ENCODE results near the gene TBC1D4. TPM values are rescaled to one million over a fixed set of nuclear protein-coding genes. Genes with fewer than 3 reads are reported as not detected.

The TBC1D4 gene
- total and polyA plus RNA-seq, 2 experiments from 2014 or later = 18.7 to 38.2 TPM

GRCh38 chr13:75347925-75348324 is 134.0 kb downstream of the TBC1D4 start:
- H3K27me3 Mint-ChIP-seq (ENCODE audit: insufficient read depth, low read depth, poor library complexity) = no peaks in the 10 kb centered on the region
- ATAC-seq (no peak), DNase-seq (ENCODE audit: low spot score) (no peak)
- Histone ChIP-seq H3K9me2 (ENCODE audit: insufficient read depth) (no peaks in the 10 kb centered on the region), H3K4me2 (no peak overlapping the region), H2AFZ (no peak overlapping the region), H3K4me1 (ENCODE audit: insufficient read depth) (no peaks in the 10 kb centered on the region), H3K27me3 (ENCODE audit: insufficient read depth) (no peaks in the 10 kb centered on the region), H3K27ac (ENCODE audit: low read depth) (no peak overlapping the region), H3K36me3 (ENCODE audit: insufficient read depth) (no peaks in the 10 kb centered on the region), H3K4me3 (no peak overlapping the region), H3F3A (replicated peaks; ENCODE audit: low read depth) (no peaks in the 10 kb centered on the region), H4K20me1 (replicated peaks; ENCODE audit: insufficient read depth) (no peaks in the 10 kb centered on the region), H3K79me2 (replicated peaks; ENCODE audit: insufficient read depth) (no peaks in the 10 kb centered on the region)
- H3K9me3 Mint-ChIP-seq = no peaks in the 10 kb centered on the region; the same call in 2 of the 3 replicates
- H3K4me3 Mint-ChIP-seq = no peak overlapping the region
- H3K36me3 Mint-ChIP-seq (ENCODE audit: low read depth) = peaks cover 36% of the 10 kb centered on the region
- no peak overlapping the region for H3K27ac Mint-ChIP-seq
- H3K4me1 Mint-ChIP-seq = no peaks in the 10 kb centered on the region
- TF ChIP-seq EZH2 (IDR thresholded peaks at IDR 0.05; ENCODE audit: low read depth, unreplicated experiment) = no peak
- TF ChIP-seq ZNF462 (CRISPR knock-in tag; IDR thresholded peaks at IDR 0.05) = no peak
- no peak for TF ChIP-seq ZNF331 (CRISPR knock-in tag; IDR thresholded peaks at IDR 0.05; ENCODE audit: low read depth)
- TF ChIP-seq EZH2phosphoT487 (IDR thresholded peaks at IDR 0.05; ENCODE audit: unreplicated experiment) = no peak
- TF ChIP-seq STAT1 (IDR thresholded peaks at IDR 0.05; ENCODE audit: unreplicated experiment) = no peak
- TF ChIP-seq CREB1 (CRISPR knock-in tag; IDR thresholded peaks at IDR 0.05; ENCODE audit: low read depth) = no peak
- TF ChIP-seq JUNB (IDR thresholded peaks at IDR 0.05; ENCODE audit: unreplicated experiment) = no peak

GRCh38 chr13:75347457-75347856 is 134.5 kb downstream of the TBC1D4 start:
- Mint-ChIP-seq H3K36me3 (ENCODE audit: low read depth) (peaks cover 33% of the 10 kb centered on the region), H3K27ac (no peak overlapping the region)
- no peaks in the 10 kb centered on the region for H3K36me3 ChIP-seq (ENCODE audit: insufficient read depth)
- TF ChIP-seq ZNF114 (CRISPR knock-in tag; IDR thresholded peaks at IDR 0.05) (no peak), ZNF462 (CRISPR knock-in tag; IDR thresholded peaks at IDR 0.05) (no peak)

More at GRCh38 chr13:75347457-75347856, 134.5 kb downstream of the TBC1D4 start:
- Histone ChIP-seq H4K20me1 (replicated peaks; ENCODE audit: insufficient read depth) (no peaks in the 10 kb centered on the region), H3K4me1 (ENCODE audit: insufficient read depth) (no peaks in the 10 kb centered on the region), H3K79me2 (replicated peaks; ENCODE audit: insufficient read depth) (no peaks in the 10 kb centered on the region), H3K27me3 (ENCODE audit: insufficient read depth) (no peaks in the 10 kb centered on the region), H3K9me2 (ENCODE audit: insufficient read depth) (no peaks in the 10 kb centered on the region), H3K4me2 (no peak overlapping the region), H2AFZ (no peak overlapping the region), H3F3A (replicated peaks; ENCODE audit: low read depth) (no peaks in the 10 kb centered on the region), H3K27ac (ENCODE audit: low read depth) (no peak overlapping the region), H3K4me3 (no peak overlapping the region)
- Mint-ChIP-seq H3K4me1 (no peaks in the 10 kb centered on the region), H3K9me3 (no peaks in the 10 kb centered on the region; the same call in 2 of the 3 replicates), H3K27me3 (ENCODE audit: insufficient read depth, low read depth, poor library complexity) (no peaks in the 10 kb centered on the region), H3K4me3 (no peak overlapping the region)
- DNase-seq (ENCODE audit: low spot score) = no peak
- no peak for ATAC-seq
